ENCODE data around the gene ATRAID.

ATRAID gene

DNA sequence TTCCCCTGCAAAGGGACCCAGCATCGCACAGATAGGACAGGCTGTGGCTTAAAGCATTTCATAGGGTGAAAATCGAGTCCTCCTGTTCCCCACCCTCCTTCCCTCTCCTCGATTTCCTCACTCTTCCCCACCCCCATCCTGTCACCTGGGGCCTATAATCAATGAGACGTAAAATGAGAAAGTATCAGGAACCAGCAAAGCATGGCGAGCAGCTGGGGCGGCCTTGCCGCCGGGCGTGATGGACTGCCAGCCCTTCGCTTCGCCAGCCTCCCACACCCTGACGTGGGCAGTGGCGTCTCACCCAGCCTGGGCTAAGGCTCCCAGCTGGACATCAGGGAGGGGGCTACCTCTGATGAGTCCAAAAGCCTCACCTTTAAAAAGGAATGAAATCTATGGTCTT is 39.9 kb downstream of the ATRAID start:
- DNase-seq, result no peak

DNA sequence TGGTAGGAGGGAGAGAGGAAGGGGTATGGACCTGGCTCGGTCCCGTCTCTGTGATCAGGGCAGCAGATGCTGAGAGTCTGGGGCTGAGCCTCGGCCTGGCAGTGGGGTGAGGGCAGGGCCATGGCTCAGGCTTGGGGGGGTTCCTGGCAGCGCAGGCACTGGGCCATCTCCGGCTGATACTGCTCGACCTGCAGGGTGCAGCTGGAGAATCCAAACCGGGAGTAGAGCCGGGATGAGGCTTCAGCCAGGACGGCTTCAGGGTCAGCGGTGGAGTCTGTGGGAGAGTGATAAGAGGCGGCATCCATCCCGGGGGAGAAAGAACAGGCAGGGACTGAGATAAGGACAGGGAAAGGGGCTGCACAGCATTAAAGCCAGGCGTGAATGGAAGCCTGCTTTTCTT is 43.3 kb downstream of the ATRAID start:
- DNase-seq, result no peak

- no peak for DNase-seq
Measured at GRCh38 chr2:27255660-27256059, 43.8 kb downstream of the ATRAID start.

GRCh38 chr2:27256855-27257454 is 45.1 kb downstream of the ATRAID start:
- DNase-seq, result no peak

DNA sequence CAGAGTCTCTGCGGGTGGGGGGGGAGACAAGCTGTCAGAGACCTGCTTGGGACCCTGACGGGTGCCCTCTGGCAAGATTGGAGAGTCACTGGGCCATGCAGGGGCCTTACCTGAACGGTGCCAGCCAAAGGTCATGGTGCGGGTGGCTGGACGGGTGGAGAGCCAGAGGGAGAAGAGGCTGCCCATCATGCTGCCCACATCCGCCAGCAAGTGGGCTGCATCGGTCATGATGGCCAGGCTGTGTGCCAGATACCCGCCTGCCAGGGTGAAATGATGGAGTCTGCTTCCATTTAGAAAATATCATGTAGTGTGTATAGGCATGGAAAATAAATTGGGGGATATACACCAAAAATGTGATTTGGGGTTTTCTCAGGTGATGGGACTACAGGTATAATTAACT is 46.2 kb downstream of the ATRAID start:
- DNase-seq, result no peak

DNA sequence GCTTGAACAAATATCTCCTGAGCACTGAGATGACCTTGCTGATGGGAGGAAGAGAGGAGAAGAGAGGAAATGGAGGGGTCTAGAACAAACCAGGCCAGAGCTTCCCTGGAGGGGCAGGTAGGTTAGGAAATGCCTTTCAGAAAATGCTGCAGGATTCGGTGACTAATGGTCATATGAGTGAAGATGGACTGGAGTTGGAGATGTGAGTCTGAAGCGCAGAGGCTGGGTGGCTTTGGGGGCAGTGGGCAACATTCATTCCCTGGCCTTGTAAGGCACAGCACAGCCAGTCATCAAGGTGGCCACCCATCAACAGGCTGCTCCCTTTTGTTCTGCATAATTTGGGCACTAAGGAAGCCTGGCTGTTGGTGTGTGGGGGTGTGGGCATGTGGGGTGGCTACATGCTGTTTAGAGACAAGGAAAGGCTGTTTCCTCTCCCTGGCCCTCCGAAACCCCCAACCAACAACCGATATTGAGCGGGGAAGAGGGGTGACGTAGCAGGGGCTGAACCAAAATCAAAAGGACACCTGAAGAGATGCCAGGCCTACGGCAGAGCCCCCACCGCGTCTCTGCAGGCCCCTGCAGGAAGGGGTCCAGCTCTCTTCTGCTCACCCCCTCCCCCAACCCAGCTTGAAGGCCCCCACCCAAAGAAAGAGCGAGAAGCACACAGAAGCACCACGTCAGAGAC is 49.5 kb downstream of the ATRAID start:
- DNase-seq, result no peak

- no peak for DNase-seq
Measured at GRCh38 chr2:27261926-27262298, 50.1 kb downstream of the ATRAID start.

GRCh38 chr2:27262379-27263286 is 50.8 kb downstream of the ATRAID start, which contains the start of gene SLC30A3:
SLC30A3 (minus strand) TSS chr2:27263047; CDS start chr2:27262906, 141 bp downstream.
- peak; percentile 77 for DNase-seq

DNA sequence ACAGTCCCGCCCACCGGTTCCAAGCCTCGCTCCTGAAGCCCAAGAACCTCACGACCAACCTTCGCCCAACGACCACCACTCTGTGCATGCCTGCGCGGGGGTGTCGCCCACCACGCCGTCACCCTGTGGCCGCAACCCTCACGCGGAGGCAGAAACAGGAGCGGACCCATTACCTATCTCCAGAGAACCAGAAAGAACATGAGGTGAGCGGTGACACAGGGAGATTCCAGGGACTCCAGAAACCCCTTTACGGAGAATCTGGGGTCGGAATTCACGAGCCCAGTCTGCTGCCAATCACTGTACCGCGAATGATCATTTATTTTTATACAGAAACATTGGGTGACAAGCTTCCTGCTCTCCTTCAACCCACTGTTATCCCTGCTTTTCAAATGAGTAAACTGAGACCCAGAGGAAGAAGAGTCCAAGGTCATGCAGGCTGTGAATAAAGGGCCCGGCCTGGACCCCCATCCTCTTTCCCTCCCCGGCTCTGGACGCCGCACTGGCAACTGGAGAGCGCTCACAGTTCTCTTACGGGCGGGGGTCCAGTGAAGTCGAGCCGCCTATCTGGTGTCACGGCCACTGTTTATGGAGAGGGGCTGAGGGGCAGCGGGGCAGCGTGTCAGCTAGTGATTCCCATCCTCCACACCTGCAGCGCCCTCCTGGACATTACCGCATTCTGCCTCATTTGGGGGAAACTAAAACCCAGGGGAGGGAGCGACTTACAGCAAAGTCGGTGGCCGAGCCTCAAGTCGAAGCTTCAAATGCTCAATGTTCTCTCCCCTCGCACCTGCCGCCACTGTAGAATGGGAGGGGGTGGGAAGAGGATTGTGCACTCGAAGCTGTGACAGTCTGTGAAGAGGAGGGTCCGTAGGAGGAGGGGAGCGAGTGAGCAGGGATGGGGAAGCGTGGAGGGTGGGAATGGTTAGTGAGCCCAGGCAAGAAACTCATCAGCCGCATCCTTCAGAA is 51.7 kb downstream of the ATRAID start:
- peak; percentile 12 for DNase-seq

DNA sequence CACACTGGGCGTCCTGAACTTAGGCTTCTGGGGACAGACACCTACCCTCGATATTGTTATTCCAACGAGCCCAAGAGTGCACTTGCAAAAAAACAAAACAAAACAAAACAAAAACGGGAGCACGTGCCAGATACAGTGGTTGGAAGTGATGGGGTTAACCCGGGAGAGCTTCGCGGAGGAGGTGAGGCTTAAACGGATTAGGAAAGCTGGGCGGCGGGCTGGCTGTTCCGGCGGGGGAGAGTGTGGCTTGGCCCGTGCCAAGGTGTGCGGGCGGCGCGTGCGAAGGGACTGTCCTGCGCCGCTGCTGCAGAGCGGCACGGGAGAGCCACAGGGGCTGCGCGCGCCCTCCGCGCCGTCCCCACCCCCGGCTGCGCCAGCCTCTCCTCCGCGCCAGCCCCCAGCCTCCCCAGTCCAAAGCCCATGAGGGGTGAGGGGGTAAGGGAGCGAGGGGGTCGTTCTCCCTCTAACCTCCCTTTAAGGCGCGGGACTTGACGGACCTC is 52.5 kb downstream of the ATRAID start:
- DNase-seq, result peak; percentile 22

GRCh38 chr2:27264753-27265535 is 53.1 kb downstream of the ATRAID start:
- DNase-seq, result peak; percentile 77

DNA sequence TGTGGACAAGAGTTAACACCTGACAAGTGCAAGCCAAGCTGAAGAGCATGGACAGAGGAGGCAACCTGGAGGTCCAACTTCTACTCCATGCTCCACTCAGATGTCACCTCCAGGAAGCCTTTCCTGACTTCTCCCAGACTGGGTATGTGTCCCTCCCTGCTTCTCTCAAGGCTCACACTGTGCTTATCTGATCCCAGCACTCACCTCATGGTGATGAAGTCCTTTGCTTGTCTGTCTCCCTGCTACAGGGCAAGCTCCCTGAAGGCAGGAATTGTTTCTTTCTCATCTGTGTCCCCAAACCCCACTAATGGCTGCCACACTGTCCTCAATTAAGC is 53.7 kb downstream of the ATRAID start:
- no peak for DNase-seq
